Smooth muscle cell (in vitro differentiated cells): Measurements from ENCODE around the gene SLC45A1. TPM values are rescaled to one million over a fixed set of nuclear protein-coding genes. Genes with fewer than 3 reads are reported as not detected.
A peak's percentile ranks its signal among the peaks of the same experiment; 100 is the strongest.

ENCODE experiments used
- DNase-seq: peaks from one replicate; lab custom pipeline; 2025; ENCODE audit not compliant: unreplicated experiment; lab: John Stamatoyannopoulos, UW
- H2AFZ ChIP-seq: fragments of 200-600 bp; sonication (generic); 2 replicates; pipeline ENCODE4 v1.6.0; 2016; ENCODE audit warnings: antibody characterized with exemption, low read depth, mild to moderate bottlenecking
- H3F3A ChIP-seq: fragments of 200-600 bp; sonication (generic); 2 replicates; pipeline ENCODE4 v1.6.0; 2017; ENCODE audit warnings: antibody characterized with exemption, low read depth
- H3K27ac ChIP-seq: fragments of 200-600 bp; sonication (generic); 2 replicates; pipeline ENCODE4 v1.5.1; 2016; ENCODE audit warnings: low read depth, mild to moderate bottlenecking
- H3K27me3 ChIP-seq: fragments of 200-600 bp; sonication (generic); 2 replicates; pipeline ENCODE4 v1.6.1; 2016; ENCODE audit warnings: low read depth, mild to moderate bottlenecking
- H3K36me3 ChIP-seq: fragments of 200-600 bp; sonication (generic); 2 replicates; pipeline ENCODE4 v1.5.1; 2016; ENCODE audit warnings: low read depth
- H3K4me1 ChIP-seq: fragments of 200-600 bp; sonication (generic); 2 replicates; pipeline ENCODE4 v1.5.1; 2016; ENCODE audit warnings: low read depth
- H3K4me2 ChIP-seq: fragments of 200-600 bp; sonication (generic); 2 replicates; pipeline ENCODE4 v1.6.0; 2016; ENCODE audit warnings: mild to moderate bottlenecking
- H3K4me3 ChIP-seq: fragments of 200-600 bp; sonication (generic); 2 replicates; pipeline ENCODE4 v1.5.1; 2016; ENCODE audit warnings: mild to moderate bottlenecking
- H3K79me2 ChIP-seq: fragments of 200-600 bp; sonication (generic); 2 replicates; pipeline ENCODE4 v1.6.0; 2016; ENCODE audit warnings: low read depth, mild to moderate bottlenecking
- H3K9ac ChIP-seq: fragments of 200-600 bp; sonication (generic); 2 replicates; pipeline ENCODE4 v1.6.0; 2016; ENCODE audit warnings: low read depth
- H3K9me3 ChIP-seq: fragments of 200-600 bp; sonication (generic); replicated peaks from 2 replicates; pipeline ENCODE4 v1.5.1; 2016; ENCODE audit warnings: low read depth
- H4K20me1 ChIP-seq: fragments of 200-600 bp; sonication (generic); 2 replicates; pipeline ENCODE4 v1.6.0; 2016; ENCODE audit warnings: low read depth
- CTCF ChIP-seq: fragments of 200-600 bp; sonication (generic); IDR thresholded peaks from 2 replicates; pipeline ENCODE4 v1.5.1; 2017; ENCODE audit warnings: borderline replicate concordance, mild to moderate bottlenecking, antibody characterized with exemption; ENCODE audit not compliant: insufficient read depth, poor library complexity, severe bottlenecking
- WGBS: methylation state at CpG from one replicate; pipeline ENCODE4 v1.1.7; 2016; ENCODE audit warnings: low lambda C conversion rate; 5-methylcytosine and 5-hydroxymethylcytosine counted together
- polyA plus RNA-seq: library from polyadenylated mRNA; unstranded; fragments of >200 nt; fragmentation: Nextera tagmentation; extraction: Ambion mirVana; gene quantifications from 2 replicates; pipeline ENCODE4 v1.2.1, GENCODE V29; 2016
- total RNA-seq: library from RNA; depleted of rRNA; stranded (reverse); fragments of >200 nt; gene quantifications from 2 replicates; pipeline ENCODE4 v1.2.3, GENCODE V29; 2014

The SLC45A1 gene
- total and polyA plus RNA-seq, 2 experiments from 2014 or later = 1.7 to 1.8 TPM

GRCh38 chr1:8283058-8283884 is 34.6 kb upstream of the SLC45A1 start:
- Histone ChIP-seq H3K36me3 (no peaks in the 10 kb centered on the region), H4K20me1 (no peaks in the 10 kb centered on the region), H3K4me2 (peak overlapping the region; percentile 68), H3K27me3 (no peaks in the 10 kb centered on the region), H2AFZ (no peak overlapping the region), H3K27ac (peak overlapping the region; percentile 86), H3K9ac (peak overlapping the region; percentile 42), H3F3A (peaks cover 18% of the 10 kb centered on the region), H3K79me2 (no peaks in the 10 kb centered on the region), H3K9me3 (no peaks in the 10 kb centered on the region), H3K4me1 (no peaks in the 10 kb centered on the region), H3K4me3 (no peak overlapping the region)
- no peak for DNase-seq
- WGBS = 37% methylated on average over 14 of the region's 14 CpGs
- no peak for TF ChIP-seq CTCF

- Histone ChIP-seq H3K4me1 (no peaks in the 10 kb centered on the region), H3K27ac (peak overlapping the region; percentile 86), H3K79me2 (no peaks in the 10 kb centered on the region), H3F3A (peaks cover 18% of the 10 kb centered on the region), H3K9ac (peak overlapping the region; percentile 42), H3K27me3 (no peaks in the 10 kb centered on the region), H3K4me2 (peak overlapping the region; percentile 68), H4K20me1 (no peaks in the 10 kb centered on the region), H3K36me3 (no peaks in the 10 kb centered on the region), H3K9me3 (no peaks in the 10 kb centered on the region), H2AFZ (no peak overlapping the region), H3K4me3 (no peak overlapping the region)
- DNase-seq = no peak
- TF ChIP-seq CTCF = no peak
- 34% methylated on average over 5 of the region's 5 CpGs for WGBS
Measured at GRCh38 chr1:8284127-8284526, 33.8 kb upstream of the SLC45A1 start.

GRCh38 chr1:8285103-8285502 is 32.8 kb upstream of the SLC45A1 start:
- no peaks in the 10 kb centered on the region for H3K27me3 ChIP-seq
- no peaks in the 10 kb centered on the region for H4K20me1 ChIP-seq
- H3K4me2 ChIP-seq = no peak overlapping the region
- WGBS = 96% methylated on average over 4 of the region's 4 CpGs
- peaks cover 18% of the 10 kb centered on the region for H3F3A ChIP-seq
- TF ChIP-seq CTCF = no peak
- no peak overlapping the region for H3K9ac ChIP-seq
- no peaks in the 10 kb centered on the region for H3K36me3 ChIP-seq
- no peaks in the 10 kb centered on the region for H3K4me1 ChIP-seq
- H2AFZ ChIP-seq = no peak overlapping the region
- H3K4me3 ChIP-seq = no peak overlapping the region
- H3K79me2 ChIP-seq = no peaks in the 10 kb centered on the region
- peak overlapping the region; percentile 86 for H3K27ac ChIP-seq
- DNase-seq = no peak
- H3K9me3 ChIP-seq = no peaks in the 10 kb centered on the region

GRCh38 chr1:8285965-8286364 is 31.9 kb upstream of the SLC45A1 start:
- Histone ChIP-seq H3K4me2 (no peak overlapping the region), H4K20me1 (no peaks in the 10 kb centered on the region), H3K27ac (no peak overlapping the region), H3K27me3 (no peaks in the 10 kb centered on the region), H3K4me3 (no peak overlapping the region), H2AFZ (no peak overlapping the region), H3K9ac (no peak overlapping the region), H3K36me3 (no peaks in the 10 kb centered on the region), H3K4me1 (no peaks in the 10 kb centered on the region), H3K9me3 (no peaks in the 10 kb centered on the region), H3K79me2 (no peaks in the 10 kb centered on the region), H3F3A (peaks cover 18% of the 10 kb centered on the region)
- no peak for TF ChIP-seq CTCF
- WGBS = 94% methylated on average over 2 of the region's 2 CpGs
- no peak for DNase-seq
